ENCODE results near the gene BTBD7.

The BTBD7 gene

DNA sequence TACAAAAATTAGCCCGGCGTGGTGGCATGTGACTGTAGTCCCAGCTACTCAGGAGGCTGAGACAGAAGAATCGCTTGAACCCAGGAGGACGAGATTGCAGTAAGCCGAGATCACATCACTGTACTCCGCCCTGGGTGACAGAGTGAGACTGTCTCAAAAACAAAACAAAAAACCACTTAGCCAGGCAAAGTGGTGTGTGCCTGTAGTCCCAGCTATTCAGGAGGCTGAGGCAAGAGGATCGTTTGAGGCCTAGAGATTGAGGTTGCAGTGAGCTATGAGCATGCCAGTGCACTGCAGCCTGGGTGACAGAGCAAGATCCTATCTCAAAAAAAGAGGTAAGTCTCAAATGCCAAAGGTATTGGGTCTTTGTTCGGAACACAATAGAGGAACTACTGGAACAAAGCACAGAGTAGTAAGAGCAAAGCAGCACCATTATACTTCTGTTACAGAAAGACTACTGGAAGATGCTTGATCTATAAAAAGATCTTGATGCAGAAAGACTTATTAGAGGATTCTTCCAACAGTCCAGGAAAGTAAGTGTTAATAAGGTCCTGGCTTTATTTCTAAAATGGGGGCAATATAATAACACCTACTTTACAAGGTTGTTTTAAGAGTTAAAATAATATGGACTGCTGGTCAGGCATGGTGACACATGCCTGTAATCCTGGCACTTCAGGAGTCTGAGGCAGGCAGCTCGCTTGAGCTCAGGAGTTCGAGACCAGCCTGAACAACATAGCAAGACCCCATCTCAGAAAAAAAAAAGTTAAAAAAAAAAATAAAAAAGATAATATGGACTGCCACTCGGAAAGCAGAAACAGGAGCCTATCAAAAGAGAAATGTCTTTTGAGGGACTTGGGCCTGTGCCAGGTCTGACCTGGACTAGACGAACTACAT is 29.9 kb downstream of the BTBD7 start:
- no peak for FAIRE-seq
- DNase-seq (ENCODE audit: low spot score) = no peak

GRCh38 chr14:93301821-93302447 is 30.9 kb downstream of the BTBD7 start:
- FAIRE-seq = peak; percentile 76
- DNase-seq (ENCODE audit: low spot score) = peak; percentile 81

DNA sequence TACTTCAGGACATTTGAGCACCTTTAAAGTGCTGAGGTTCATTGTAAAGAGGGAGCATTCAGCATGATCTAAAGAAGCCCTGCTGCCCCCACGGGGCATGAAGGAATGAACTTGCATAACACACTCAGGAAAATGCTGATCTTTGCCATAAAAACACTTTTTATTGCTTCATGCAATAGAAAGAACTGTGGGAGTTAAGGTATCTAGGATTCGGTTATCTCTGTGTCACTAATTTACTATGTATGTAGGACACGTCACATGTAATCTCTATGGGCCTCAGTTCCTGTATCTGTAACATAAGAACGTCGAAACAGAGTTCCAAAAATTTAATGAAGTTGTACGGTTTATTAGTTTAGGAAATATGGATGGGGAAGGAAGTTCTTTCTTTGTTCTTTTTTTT is 33.0 kb downstream of the BTBD7 start:
- FAIRE-seq = no peak
- DNase-seq (ENCODE audit: low spot score) = no peak

- FAIRE-seq (no peak), DNase-seq (ENCODE audit: low spot score) (no peak)
These were observed 33.4 kb downstream of the BTBD7 start for GRCh38 chr14:93299416-93299815.

- FAIRE-seq = no peak
- no peak for DNase-seq (ENCODE audit: low spot score)
These were observed 37.2 kb downstream of the BTBD7 start for GRCh38 chr14:93295541-93296220.

DNA sequence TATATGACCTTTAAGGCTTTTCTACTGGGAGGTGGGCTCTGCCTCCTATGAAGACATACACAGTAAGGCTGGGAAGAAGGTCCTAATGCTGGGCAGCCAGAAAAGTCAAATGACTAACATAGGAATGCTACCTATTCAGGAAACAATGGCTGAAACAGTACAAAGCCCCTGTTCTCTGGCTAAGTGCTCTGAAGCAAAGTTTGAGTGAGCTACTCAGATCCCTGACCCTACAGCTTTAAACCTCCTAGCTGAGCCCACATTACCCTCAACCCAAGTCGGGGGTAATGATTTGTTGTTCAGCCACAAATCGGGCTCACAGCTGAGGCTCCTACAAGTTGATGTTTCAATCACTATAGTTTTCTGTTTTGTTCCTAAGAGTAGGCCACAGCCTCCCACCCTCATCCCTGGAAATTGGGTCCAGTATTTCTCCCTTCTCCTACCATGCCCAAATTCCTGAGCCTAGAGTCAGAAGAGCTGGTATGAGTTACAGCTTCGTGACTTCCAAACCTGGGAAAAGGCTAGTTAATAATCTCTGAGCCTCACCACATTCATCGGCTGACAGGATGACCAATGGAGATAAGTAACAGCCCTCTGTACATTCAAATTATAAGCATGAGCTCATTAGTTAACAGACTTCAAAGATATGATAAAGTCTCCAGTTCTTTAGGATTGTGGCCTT is 46.5 kb downstream of the BTBD7 start:
- FAIRE-seq (peak; percentile 97), DNase-seq (ENCODE audit: low spot score) (peak; percentile 94)

DNA sequence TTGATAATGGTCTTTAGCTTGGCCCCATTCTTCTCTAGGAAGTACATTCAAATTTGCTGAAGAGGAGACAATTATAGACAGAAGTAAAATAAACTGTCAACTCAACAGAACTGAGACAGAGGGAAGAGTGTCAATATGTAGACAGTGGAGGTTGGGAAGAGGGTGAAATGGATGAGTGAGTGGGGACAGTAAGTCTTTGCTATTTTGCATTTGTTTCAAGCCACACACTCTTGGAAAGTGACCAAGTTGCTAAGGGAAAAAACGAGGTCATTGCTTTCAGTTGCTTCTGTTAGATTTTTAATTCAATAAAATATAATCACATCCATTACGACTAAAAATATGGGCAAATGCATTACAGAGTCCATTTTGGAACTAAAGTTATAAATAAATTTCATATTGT is 47.8 kb downstream of the BTBD7 start:
- FAIRE-seq (peak; percentile 94), DNase-seq (ENCODE audit: low spot score) (peak; percentile 60)

DNA sequence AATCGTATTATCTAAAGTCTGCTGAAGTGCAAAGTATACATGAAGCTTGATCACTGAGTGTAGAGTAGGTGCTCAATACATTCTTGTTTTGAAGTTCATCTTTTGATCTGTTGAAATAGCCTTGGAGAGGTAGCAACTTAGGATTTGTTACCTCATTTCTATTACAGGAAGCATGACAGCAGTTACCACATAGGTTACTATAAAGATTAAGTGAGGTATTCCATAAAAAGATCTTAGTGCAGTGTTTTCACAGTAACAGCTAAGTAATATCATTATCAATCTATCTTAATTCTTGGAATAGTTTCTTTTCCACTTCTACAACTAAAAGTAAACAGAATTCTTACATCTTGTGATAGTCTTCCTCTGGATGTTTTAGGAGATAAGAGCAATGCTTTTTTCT is 50.9 kb downstream of the BTBD7 start:
- DNase-seq (ENCODE audit: low spot score) (no peak), FAIRE-seq (no peak)

GRCh38 chr14:93280743-93281142 is 52.1 kb downstream of the BTBD7 start:
- no peak for FAIRE-seq
- no peak for DNase-seq (ENCODE audit: low spot score)

- FAIRE-seq (peak; percentile 73), DNase-seq (ENCODE audit: low spot score) (no peak)
These were observed 56.7 kb downstream of the BTBD7 start for GRCh38 chr14:93276031-93276716.

- FAIRE-seq = no peak
- no peak for DNase-seq (ENCODE audit: low spot score)
These were observed 58.6 kb downstream of the BTBD7 start for GRCh38 chr14:93274055-93274806.

GRCh38 chr14:93271111-93271510 is 61.7 kb downstream of the BTBD7 start:
- FAIRE-seq = no peak
- DNase-seq (ENCODE audit: low spot score) = no peak

- FAIRE-seq (peak; percentile 35), DNase-seq (ENCODE audit: low spot score) (peak; percentile 71)
These were observed 63.3 kb downstream of the BTBD7 start for GRCh38 chr14:93269341-93270068.

GRCh38 chr14:93268406-93268805 is 64.4 kb downstream of the BTBD7 start:
- FAIRE-seq = no peak
- no peak for DNase-seq (ENCODE audit: low spot score)

GRCh38 chr14:93267149-93267711 is 65.6 kb downstream of the BTBD7 start:
- FAIRE-seq (no peak), DNase-seq (ENCODE audit: low spot score) (no peak)

DNA sequence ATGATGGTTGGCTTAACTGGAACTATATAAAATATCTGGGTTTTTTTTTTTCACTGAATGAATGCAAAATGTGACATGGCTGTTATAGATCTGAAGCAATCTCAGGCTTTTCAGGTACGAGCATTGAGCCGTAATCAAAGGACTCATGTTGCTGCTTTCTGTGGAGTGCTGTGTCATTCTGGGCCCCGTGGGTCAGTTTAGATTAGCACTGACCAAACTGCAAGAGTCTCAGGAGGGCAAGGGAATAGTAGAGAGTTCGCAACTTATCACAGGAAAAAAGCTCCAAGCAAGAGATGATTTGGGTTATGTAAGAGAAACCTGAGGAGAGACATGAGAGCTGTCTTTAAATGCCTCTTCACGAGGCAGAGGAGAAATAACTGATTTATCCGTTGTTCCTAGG is 66.7 kb downstream of the BTBD7 start:
- DNase-seq (ENCODE audit: low spot score) (no peak), FAIRE-seq (no peak)

- FAIRE-seq (no peak), DNase-seq (ENCODE audit: low spot score) (no peak)
These were observed 69.4 kb downstream of the BTBD7 start for GRCh38 chr14:93263416-93263815.

DNA sequence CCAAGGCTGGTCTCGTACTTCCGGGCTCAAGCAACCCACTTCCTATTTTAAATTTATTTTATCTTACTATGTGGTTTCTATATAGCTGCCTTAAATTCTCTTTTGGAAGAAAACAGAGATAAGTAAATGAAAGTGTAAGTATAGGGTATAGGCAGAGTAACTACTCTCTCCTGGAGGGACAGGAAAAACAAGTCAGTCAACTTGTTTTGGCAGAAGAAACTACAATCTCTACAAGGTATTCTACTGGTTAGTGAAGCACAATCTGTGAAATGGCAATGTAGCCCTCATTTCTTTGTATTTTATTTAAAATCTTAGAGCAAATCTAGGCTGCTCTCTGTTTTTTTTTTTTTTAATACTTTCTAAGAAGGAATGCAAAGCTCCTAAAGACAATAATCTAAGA is 70.4 kb downstream of the BTBD7 start:
- DNase-seq (ENCODE audit: low spot score) (no peak), FAIRE-seq (no peak)

DNA sequence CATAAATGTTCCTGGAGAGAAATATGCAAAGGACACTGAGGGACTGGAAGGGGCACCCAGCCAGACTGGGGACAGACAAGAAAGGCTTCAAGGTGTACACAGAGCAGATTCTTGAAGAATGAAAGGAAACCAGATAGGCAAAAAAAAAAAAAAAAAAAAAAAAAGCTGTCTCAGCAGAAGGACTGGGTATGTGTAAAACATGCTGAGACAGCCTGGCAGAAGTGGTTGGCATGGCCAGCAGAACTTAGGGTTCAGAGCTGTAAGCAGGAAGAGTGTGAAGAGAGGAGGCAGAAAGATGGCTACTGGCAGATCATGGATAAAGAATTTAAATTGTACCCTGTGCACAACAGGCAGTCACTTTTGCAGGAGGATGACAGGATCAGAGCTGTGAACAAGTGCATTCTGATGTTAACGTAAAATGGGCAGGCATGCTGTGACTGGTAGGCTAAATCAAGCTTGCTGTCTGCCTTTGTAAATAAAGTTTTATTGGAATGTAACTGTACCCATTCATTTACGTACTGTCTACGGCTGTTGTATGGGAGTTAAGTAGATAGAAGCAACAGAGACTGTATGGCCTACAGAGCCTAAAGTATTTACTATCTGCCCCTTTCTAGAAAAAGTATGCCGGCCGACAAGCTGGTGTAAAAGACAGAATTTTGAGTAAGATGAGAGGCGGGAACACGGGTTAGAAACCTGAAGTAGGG is 83.6 kb downstream of the BTBD7 start:
- DNase-seq (ENCODE audit: low spot score) (no peak), FAIRE-seq (no peak)
